ENCODE data around the gene GAL3ST1.
"Not testable (repeated sequence)": the region's sequence is repeated elsewhere in the genome, so short reads cannot be mapped to it uniquely, and the experiment has no call there.

Gene GAL3ST1

DNA sequence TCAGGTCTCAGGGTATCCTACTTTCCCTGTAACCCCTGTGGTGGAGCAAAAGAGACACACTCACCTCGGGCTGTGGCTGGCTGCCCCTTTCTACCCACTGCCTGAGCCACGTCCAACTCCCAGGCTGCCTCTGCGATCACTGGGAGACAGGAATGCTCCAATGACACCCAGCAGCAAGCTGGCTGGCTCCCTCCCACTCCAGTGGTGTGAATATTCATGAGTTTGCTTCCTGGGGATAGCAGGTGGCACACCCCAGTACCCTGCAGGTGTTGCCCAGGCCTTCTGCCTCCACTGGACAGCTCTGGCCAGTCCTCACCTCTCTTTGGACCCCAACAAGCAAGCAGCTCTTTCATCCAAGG, 9.7 kb downstream of the GAL3ST1 start:
- DNase-seq (ENCODE audit: low read depth in 2 of 2): no peak

DNA sequence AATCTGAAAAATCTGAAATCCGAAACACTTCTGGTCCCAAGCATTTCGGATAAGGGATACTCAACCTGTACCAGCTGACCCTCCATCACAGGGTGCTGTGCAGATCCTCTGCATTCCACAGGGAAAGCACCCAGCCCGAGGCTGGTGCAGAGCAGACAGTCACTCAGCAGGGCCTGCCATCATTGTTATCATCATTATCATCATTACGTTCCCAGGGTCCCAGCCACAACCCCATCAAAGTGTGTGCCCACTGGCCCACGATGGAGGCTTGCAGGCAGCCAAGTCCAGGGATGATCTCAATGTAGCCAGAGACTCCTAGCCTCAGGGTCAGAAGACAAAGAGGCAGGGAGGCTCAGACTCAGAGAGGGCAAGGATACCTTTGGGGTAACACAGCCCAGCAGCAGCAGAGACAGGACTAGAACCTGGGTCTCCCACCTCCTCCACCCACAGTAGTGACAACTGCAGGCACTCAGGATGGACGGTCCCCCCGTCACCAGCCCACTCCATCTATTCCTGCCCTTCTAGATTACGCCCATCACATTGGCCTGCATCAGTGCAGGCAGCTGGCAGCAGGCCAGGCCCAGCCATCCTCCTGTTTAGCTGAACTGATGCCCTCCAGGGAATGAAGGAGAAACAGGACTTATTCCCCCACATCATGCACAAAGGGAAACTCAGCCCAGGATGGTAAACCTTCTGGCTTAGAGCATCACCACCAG, 10.3 kb downstream of the GAL3ST1 start:
- DNase-seq (ENCODE audit: low read depth in 2 of 2): no peak

DNA sequence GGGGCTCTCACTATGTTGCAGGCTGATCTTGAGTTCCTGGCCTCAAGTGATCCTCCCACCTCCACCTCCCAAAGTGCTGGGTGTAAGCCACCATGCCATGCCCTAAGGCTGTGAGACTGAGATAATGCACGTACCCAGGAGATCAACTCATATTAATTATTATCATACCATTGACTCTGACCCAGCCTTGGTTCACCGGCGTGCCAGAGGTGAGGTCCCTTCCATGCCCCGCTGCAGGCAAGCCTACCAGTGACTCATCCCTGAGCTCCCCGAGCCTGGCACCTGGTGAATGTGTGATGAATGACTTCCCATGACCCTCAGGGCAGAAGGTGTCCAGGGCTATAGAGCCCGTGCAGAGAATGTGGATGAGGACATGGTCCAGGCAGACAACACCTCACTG, 12.1 kb downstream of the GAL3ST1 start:
- no peak for DNase-seq (ENCODE audit: low read depth in 2 of 2)

DNA sequence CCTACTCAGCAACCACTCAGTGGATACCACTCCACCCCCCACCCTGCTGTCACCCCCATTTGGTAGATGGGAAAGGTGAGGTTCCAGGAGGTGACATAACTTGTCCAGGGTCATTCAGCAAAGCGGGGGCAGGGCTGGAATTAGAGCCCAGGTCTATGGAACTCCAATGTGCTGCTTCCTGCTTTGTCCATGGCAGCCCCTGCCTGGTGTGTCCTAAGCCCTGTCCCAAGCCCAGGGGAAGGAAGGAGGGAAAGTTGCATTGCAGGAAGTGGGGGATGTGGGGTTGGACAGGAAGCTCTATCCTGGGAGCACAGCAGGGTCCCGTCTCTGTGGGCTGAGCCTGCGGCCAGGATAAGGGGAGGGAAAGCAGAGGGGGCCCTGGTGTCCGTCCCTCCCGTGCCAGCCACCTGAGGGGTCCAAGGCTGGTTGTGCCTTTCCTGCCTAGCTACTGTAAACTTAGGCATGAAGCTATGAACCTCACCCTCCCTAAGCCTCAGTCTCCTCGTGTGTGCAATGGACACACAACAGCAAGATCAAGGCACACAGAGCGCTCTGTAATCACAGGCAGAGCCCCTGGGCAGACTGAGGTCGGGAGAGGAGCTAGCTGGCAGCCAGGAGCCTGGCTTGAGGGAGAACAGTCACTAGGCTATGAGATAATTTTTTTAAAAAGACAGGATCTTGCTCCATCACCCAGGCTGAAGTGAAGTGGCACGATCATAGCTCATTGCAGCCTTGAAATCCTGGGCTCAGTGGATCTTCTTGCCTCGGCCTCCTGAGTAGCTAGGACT, 12.9 kb downstream of the GAL3ST1 start:
- DNase-seq (ENCODE audit: low read depth in 2 of 2): no peak

DNA sequence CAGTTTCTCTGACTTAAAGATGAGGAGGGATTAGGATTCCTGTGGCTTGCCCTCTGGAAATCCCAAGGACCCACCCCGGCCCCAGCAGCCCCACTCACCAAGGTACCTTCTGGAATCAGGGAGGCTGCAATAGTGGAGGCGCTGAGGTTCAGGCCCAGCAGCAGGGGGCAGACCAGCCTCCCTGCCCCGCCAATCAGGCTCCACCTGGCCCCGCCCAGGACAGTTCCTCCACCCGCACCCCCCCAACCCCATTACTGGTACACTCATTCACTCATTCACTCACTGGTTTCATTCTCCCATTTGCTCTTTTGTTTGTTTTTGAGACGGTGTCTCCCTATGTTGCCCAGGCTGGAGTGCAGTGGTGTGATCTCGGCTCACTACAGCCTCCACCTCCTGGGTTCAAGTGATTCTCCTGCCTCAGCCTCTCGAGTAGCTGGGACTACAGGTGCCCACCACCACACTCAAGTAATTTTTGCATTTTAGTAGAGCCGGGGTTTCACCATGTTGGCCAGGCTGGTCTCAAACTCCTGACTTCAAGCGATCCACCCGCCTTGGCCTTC, 13.7 kb downstream of the GAL3ST1 start:
- peak; percentile 16 to 28 for DNase-seq (ENCODE audit: low read depth in 2 of 2)

DNA sequence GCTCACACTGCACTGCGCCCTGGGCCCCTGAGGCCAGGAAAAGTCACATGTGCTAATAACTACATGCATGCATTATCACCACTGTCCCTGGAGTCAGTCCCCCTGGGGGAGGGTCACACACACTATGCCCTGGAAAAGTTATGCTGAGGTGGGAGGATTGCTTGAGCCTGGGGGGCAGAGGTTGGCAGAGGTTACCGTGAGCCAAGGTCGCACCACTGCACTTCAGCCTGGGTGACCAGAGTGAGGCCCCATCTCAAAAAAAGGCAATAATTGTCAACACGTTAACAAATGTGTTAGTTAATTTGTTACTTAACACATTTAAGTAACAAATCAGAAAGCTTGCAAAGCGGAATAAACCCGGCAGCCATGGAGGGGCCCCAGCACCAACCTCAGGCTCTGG, 14.6 kb downstream of the GAL3ST1 start:
- no peak for DNase-seq (ENCODE audit: low read depth in 2 of 2)

DNA sequence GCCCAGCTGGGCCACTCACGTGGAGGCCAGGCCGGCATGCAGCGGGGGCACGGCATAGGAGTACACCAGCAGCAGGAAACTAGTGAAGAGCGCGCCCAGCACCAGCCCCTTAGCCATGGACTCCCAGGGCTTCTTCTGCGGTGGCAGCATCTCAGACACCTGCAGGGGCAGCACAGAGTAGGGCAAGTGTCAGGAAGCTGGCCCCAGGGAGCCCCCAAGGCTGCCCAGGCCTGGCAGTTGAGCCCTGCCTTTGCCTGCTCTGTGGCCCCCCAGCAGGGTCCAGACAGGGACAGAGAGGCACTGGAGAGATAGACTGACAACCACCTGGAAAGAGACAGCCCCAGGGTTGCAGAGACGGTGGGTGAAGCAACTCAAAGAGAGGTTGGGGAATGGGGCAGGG, 17.2 kb downstream of the GAL3ST1 start:
- no peak for DNase-seq (ENCODE audit: low read depth in 2 of 2)

DNA sequence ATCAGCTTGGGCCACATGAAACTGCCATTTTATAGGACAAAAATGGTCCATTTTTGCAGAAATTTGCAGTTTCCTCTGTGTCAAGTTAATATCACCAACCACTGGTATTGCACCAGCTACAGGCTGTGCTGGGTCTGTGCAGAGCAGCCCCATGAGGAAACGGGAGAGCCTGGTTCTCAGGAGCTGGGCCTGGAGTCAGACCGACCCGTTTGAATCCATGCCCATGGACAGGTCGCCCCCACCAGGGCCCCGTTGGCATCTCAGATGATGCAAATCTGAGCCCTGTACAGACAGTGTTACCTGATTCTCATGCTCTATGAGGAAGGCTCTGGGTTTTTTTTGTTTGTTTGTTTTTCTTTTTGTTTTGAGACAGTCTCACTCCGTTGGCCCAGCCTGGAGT, 18.1 kb downstream of the GAL3ST1 start:
- no peak for DNase-seq (ENCODE audit: low read depth in 2 of 2)

DNA sequence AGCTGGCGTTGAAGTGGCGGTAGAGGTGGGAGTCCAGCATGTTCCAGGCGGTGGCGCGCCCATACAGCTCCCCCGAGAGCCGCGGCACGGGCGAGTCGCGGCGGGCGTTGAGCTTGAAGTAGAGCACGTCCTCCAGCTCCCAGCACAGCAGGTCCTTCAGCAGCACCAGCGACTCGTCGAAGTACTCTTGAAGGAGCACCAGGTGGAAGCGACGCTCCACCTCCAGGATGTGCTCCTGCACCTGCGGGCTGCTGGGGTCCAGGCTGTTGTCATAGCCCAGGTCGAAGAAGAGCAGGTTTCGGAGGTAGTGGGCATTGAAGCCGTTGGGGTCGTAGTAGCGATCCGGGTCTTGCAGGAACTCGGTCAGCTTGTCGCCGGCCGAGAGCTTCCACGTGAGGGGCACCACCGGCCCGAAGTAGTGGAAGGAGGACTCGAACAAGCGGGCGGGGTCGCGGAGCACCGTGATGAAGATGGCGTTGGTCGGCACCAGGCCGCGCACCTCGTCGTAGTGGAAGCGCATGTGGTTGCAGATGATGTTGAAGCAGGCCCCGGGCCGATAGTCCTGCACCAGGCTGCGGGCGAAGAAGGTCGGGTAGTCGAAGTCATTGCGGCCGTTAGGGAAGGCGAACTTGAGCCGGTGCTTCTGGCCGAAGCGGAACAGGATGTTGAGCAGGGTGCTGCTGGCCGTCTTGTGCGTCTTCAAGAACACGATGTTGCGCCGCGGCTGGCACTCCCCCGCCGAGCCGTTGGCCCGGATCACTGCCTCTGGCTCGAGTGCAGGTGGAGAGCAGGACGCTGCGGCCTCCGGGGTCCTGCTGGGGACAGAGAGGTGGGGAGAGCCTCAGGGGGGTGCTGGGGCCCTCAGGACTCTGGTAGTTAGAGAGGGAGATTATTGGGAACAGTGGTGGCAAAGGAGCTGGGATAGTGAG, 18.9 kb downstream of the GAL3ST1 start:
- no peak for DNase-seq (ENCODE audit: low read depth in 2 of 2)

DNA sequence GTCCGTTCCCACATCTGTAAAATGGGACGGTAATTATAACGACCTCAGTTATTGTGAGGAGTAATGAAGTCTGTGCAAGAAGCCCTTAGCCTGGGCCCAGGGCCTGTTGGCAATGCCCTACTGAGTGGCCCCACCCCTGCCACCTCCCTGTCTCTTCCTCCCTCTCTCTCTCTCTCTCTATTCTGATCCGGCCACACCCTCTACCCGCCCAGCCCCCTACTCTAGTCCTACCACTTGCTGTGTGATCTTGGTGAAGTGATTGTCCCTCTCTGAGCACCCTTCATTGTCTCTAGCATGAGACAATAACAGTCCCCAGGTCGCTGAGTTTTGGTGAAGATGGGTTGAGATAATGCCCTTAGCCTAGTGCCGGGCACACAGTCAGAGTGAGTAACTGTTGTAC, 20.5 kb downstream of the GAL3ST1 start:
- no peak for DNase-seq (ENCODE audit: low read depth in 2 of 2)

DNA sequence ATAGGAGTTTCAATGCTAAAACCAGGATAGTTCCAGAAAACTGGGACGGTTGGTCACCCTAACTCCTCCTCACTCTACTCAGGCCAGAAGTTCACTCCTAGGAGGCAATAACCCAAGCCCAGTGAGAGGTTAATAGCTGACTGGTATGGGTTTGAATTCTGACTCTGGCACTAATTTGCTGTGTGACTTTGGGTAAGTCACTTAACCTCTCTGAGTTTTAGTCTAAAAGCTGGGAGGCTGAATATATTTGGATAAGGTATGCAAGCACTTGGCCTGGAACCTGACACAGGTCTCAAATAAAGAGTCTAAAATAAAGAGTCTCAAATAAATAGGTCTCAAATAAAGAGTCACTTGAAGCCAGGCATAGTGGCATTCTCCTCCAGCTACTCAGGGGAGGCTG, 21.7 kb downstream of the GAL3ST1 start:
- no peak for DNase-seq (ENCODE audit: low read depth in 2 of 2)

DNA sequence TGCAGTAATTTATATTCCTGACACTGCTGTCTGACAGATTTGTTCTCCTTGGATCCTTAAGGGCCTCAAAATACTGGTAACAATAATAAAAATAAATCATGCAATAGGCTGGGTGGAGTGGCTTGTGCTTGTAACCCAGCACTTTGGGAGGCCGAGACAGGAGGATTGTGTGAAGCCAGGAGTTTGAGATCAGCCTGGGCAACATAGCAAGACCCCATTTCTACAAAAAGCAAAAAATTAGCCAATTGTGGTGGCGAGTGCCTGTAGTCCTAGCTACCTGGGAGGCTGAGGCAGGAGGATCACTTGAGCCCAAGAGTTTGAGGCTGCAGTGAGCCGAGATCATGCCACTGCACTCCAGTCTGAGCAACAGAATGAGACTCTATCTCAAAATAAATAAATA, 22.7 kb downstream of the GAL3ST1 start:
- not testable (repeated sequence) for DNase-seq (ENCODE audit: low read depth in 2 of 2)

DNA sequence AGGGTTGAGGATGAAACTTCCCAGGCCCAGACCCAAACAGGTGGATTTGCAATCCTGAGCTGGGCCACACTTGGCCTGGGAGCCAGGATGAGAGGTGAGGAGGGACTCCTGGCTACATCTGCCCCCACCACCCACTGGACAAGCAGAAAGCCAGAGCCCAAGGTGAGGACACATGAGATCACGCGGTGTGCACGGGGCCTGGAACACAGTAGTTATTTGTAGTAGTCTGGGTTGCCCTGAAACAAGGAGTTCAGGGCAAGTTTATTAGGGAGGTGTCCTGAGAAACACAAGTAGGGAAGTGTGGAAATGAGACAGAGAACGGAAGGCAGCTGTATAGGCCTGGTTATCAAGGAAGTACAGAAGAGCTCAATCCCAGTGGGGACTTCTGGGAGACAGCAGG, 27.3 kb downstream of the GAL3ST1 start:
- no peak for DNase-seq (ENCODE audit: low read depth in 2 of 2)

DNA sequence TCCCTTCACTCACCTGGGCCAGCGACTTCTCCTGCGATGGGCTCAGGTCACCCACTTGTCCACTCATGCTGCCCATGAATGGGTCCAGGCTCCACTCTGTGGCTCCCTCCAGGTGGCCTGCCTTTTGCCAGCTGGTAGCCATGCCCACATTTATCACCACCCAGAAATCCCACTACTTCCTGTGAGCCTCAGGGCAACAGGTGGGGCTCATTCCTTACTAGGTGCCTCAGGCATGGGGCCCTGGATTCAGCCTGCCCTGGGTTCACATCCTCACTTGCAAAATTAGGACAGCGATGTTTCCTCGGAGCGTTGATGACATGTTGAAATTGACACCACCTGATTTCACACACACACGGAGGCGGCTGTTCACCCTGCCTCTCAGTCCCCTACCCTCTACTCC, 27.8 kb downstream of the GAL3ST1 start, which contains the start of gene SEC14L6:
Gene SEC14L6, minus strand, starts transcription at position 126 of the 400 bp plus-strand sequence. Its CDS starts 59 bp downstream, at position 67.
- no peak for DNase-seq (ENCODE audit: low read depth in 2 of 2)

DNA sequence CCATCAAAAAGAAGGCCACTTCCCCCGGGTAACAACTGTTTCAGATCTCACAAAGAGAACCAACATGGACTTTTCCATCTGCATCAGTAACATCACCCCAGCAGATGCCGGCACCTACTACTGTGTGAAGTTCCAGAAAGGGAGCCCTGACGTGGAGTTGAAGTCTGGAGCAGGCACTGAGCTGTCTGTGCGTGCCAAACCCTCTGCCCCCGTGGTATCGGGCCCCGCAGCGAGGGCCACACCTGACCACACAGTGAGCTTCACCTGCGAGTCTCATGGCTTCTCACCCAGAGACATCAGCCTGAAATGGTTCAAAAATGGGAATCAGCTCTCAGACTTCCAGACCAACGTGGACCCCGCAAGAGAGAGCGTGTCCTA, 31.7 kb downstream of the GAL3ST1 start:
- no peak for DNase-seq (ENCODE audit: low read depth in 2 of 2)

DNA sequence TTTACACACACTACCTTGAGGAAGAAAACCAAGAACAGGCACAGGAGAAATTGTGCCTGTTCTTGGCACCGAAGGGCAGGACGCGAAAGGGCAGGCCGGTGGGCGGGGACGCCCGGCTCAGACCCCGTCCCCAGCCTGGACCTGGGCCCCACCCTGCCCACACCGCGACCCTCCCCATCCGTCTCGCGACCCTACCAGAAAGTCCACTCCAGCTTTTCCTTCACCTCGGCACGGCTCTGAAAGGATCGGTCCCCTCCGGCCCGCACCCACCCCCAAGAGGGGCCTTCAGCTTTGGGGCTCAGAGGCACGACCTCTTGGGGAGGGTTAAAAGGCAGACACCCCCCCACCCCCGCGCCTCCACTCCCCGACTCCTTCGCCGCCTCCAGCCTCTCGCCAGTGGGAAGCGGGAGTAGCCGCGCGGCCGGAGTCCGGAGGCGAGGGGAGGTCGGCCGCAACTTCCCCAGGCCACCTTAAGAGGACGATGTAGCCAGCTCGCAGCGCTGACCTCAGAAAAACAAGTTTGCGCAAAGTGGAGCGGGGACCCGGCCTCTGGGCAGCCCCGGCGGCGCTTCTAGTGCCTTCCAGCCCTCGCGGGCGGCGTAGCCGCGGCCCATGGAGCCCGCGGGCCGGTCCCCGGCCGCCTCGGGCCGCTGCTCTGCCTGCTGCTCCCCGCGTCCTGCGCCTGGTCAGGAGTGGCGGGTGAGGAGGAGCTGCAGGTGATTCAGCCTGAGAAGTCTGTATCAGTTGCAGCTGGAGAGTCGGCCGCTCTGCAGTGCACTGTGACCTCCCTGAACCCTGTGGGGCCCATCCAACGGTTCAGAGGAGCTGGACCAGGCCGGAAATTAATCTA, 32.3 kb downstream of the GAL3ST1 start:
- DNase-seq (ENCODE audit: low read depth in 2 of 2): no peak

DNA sequence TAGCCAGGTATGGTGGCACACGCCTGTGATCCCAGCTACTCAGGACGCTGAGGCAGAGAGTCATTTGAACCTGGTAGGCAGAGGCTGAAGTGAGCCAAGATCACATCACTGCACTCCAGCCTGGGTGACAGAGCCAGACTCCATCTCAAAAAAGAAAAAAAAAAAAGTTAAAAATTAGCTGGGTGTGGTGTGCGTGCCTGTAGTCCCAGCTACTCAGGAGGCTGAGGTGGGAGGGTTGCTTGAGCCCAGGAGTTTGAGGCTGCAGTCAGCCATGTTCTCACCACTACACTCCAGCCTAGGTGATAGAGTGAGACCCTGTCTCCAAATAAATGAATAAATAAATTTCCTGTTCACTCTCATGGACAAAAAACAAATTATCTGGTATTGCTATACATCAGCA, 33.0 kb downstream of the GAL3ST1 start:
- DNase-seq (ENCODE audit: low read depth in 2 of 2): not testable (repeated sequence)

DNA sequence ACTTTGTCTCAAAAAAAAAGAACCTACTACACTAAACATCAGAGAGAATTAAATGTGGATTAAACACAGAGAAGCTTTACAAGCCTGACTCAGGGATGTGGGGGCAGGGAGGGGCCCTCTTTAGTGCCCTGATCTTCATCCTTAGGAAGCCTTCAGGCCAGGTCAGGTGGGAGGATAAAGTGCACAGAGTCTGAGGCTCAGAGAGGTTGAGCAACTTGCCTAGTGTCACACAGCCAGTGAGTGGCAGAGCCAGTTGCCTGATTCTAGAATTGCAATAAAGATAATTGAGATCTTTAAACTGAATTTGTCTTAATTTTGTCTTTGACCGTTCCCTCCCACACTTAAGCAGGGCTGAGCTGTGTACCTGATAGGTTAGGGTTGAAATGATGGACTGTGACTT, 35.1 kb downstream of the GAL3ST1 start:
- no peak for DNase-seq (ENCODE audit: low read depth in 2 of 2)

DNA sequence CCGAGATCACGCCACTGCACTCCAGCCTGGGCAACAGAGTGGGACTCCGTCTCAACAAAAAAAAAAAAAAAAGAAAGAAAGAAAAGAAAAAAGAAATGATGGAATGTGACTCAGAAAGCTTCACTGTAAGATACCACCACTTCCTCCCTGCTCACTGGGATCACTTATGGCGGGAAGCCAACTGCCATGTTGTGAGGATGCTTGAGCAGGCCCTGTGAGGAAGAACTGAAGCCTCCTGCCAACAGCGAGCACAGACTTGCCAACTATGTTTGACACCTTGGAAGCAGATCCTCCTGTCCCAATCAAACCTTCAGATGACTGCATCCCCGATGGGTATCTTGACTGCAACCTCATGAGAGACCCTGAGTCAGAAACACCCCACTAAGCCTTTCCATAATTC, 36.2 kb downstream of the GAL3ST1 start:
- no peak for DNase-seq (ENCODE audit: low read depth in 2 of 2)

DNA sequence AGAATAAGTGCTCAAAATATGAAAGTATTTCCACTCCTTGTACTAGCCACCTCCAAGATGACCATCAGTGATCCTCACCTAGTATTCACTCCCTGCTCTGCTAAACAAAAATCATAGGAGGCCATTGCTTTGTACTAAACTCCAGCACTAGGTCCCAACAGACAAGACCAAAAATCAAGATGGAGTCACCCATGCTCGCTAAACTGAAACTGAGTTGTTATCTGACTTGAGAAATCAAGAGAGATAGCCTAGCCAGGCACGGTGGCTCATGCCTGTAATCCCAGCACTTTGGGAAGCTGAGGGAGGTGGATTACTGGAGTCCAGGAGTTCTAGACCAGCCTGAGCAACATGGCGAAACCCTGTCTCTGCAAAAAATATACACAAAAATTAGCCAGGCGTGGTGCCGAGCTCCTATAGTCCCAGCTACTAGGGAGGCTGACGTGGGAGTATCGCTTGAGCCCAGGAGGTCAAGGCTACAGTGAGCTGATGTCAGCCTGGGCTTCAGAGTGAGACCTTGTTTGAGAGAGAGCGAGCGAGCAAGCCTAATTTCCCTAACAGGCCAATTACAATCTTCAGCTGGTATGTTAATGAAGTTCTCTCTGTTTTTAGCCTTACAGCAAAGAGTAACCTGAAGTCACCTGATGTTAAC, 37.3 kb downstream of the GAL3ST1 start:
- DNase-seq (ENCODE audit: low read depth in 2 of 2): no peak

DNA sequence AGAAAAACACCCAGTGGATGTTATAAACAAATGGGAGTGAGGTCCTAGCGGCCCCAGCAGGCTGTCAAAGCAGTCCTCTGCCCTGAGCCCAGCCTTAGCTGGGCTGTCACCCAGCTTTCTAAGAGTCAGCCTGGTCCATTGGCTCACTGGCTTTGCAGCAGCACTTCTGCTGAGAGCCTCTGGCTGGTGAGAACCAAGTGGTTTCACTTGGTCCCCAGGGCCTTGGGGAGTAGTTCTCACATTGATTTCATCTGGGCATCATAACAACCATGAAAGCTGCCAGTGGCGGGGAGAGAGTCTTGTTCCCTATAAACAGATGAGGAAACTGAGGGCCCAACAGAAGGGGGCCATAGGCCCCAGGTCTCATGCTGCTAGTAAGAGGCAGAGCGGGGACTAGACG, 39.3 kb downstream of the GAL3ST1 start:
- DNase-seq (ENCODE audit: low read depth in 2 of 2): no peak
